ENCODE data around the gene CYP4F11. TPM values are rescaled to one million over a fixed set of nuclear protein-coding genes. Genes with fewer than 3 reads are reported as not detected.

CYP4F11 gene
- total and polyA plus RNA-seq, 2 of the 13 experiments (the other 11 are each of a cell fraction or from before 2014, with no cell fraction given) = 7.8 to 8.4 TPM

- Histone ChIP-seq H3K79me2 (ENCODE audit: insufficient read depth, low read length) (no peaks in the 10 kb centered on the region), H3K9me3 (ENCODE audit: low read length) (no peaks in the 10 kb centered on the region), H3K4me3 (replicated peaks in 1 of 3; ENCODE audit: insufficient read depth in 1 of 3, low read depth in 2 of 3, low read length in 3 of 3) (no peak overlapping the region), H4K20me1 (ENCODE audit: insufficient read depth, low read length) (no peaks in the 10 kb centered on the region), H2AFZ (ENCODE audit: low read length) (no peak overlapping the region), H3K27me3 (ENCODE audit: control insufficient read depth in 1 of 2, insufficient read depth in 2 of 2, low read length in 2 of 2) (peaks cover 2% of the 10 kb centered on the region in 2 experiments; a peak in 2 of 5 replicates), H3K27ac (ENCODE audit: extremely low read length, insufficient read depth, low read length) (no peak overlapping the region), H3K36me3 (replicated peaks in 1 of 2; ENCODE audit: control insufficient read depth in 1 of 2, insufficient read depth in 2 of 2, low read length in 2 of 2) (no peaks in the 10 kb centered on the region), H3K4me2 (ENCODE audit: low read depth, low read length) (no peak overlapping the region), H3K9ac (ENCODE audit: insufficient read depth, low read depth, low read length) (no peak overlapping the region), H3K4me1 (ENCODE audit: insufficient read depth, low read length) (no peaks in the 10 kb centered on the region)
- DNase-seq (ENCODE audit: low spot score) = no peak
- in situ Hi-C loops (cut with HindIII; ENCODE audit: extremely low pct_ligation_motif_present, low pct_unique_long_range_greater_than_20kb) = no loop called here
- intact Hi-C loops (cut with micrococcal nuclease; ENCODE audit: unreplicated experiment) = no loop called here
- ATAC-seq = no peak
- 37% methylated on average over 8 of the region's 8 CpGs for WGBS (ENCODE audit: low lambda C conversion rate)
- BruUV-seq (replicated peaks) = no TSS peak
- no peak for FAIRE-seq
- CTCF ChIA-PET (ENCODE audit: low intra/inter-chr PET ratio, low total read pairs) = no interaction called here
- POLR2A ChIA-PET = no interaction called here
- TF ChIP-seq SP5 (CRISPR knock-in tag; IDR thresholded peaks at IDR 0.05; ENCODE audit: borderline replicate concordance, low read depth) (no peak), TMF1 (CRISPR knock-in tag; IDR thresholded peaks at IDR 0.05; ENCODE audit: low read depth) (no peak), ZNF280D (CRISPR knock-in tag; IDR thresholded peaks at IDR 0.05) (no peak), NR2F6 (IDR thresholded peaks at IDR 0.05) (no peak), NR2F6 (CRISPR knock-in tag; IDR thresholded peaks at IDR 0.05) (no peak), AHDC1 (CRISPR knock-in tag; IDR thresholded peaks at IDR 0.05; ENCODE audit: borderline replicate concordance) (no peak), ATF6 (CRISPR knock-in tag; conservative IDR thresholded peaks at IDR 0.05) (no peak), ZNF292 (CRISPR knock-in tag; IDR thresholded peaks at IDR 0.05; ENCODE audit: borderline replicate concordance, low read depth) (no peak), TIGD3 (CRISPR knock-in tag; IDR thresholded peaks at IDR 0.05; ENCODE audit: borderline replicate concordance) (no peak)
Observed at GRCh38 chr19:15863272-15863671, 71.1 kb downstream of the CYP4F11 start.

Data from HepG2 (cell line).